Lower lobe of right lung (tissue), 2 donors: ENCODE results near the gene ATP2B3. TPM values are rescaled to one million over a fixed set of nuclear protein-coding genes. Genes with fewer than 3 reads are reported as not detected.
A peak's percentile ranks its signal among the peaks of the same experiment; 100 is the strongest.

Experiments
- ATAC-seq, 2 donors: fragments of 200-7000 bp; cut with Tn5 transposase; one replicate each; pipeline ENCODE4 v1.9.1; 2020 to 2022; ENCODE audit warnings: mild to moderate bottlenecking in 2 of 2, moderate library complexity in 2 of 2
- DNase-seq: peaks from one replicate; pipeline ENCODE4 v3.0.0-alpha.2; 2020
- H3K27ac ChIP-seq: fragments of 200-600 bp; one replicate; pipeline ENCODE4 v1.8.0; 2022
- H3K27me3 ChIP-seq: fragments of 200-600 bp; one replicate; pipeline ENCODE4 v1.8.0; 2022; ENCODE audit warnings: low read depth
- H3K36me3 ChIP-seq: fragments of 200-600 bp; one replicate; pipeline ENCODE4 v1.8.0; 2022; ENCODE audit warnings: mild to moderate bottlenecking
- H3K4me1 ChIP-seq: fragments of 200-600 bp; one replicate; pipeline ENCODE4 v1.8.0; 2022
- H3K4me3 ChIP-seq: fragments of 200-600 bp; one replicate; pipeline ENCODE4 v1.8.0; 2022; ENCODE audit warnings: mild to moderate bottlenecking
- H3K9me3 ChIP-seq: fragments of 200-600 bp; one replicate; pipeline ENCODE4 v1.8.0; 2022
- CTCF ChIP-seq: fragments of 200-600 bp; IDR thresholded peaks from one replicate; pipeline ENCODE4 v1.8.0; 2022; ENCODE audit warnings: antibody characterized with exemption, mild to moderate bottlenecking
- intact Hi-C: fragments of 100-400 bp; cut with DNase I; formaldehyde crosslinking; loops from one replicate; pipeline ENCODE4 v1.11.0; 2022
- total RNA-seq: library from RNA; stranded (reverse); fragmentation: NEBNext Ultra II Directional; extraction: Animal tissue kit (Norgen Biotek cat#: 25700); gene quantifications from one replicate; pipeline ENCODE4 v1.2.1, GENCODE V29; 2021
- donor health status: DM: no; HTN: yes; CAD: no; lungs with severe emphysema.

Gene ATP2B3
- total RNA-seq, 1 donor from 2014 or later, result not detected

- no peak for ATAC-seq
- no peak for TF ChIP-seq CTCF
- no peak overlapping the region for H3K27ac ChIP-seq
- no peak overlapping the region for H3K4me3 ChIP-seq
- H3K9me3 ChIP-seq, result no peaks in the 10 kb centered on the region
- no peak for DNase-seq
- no peaks in the 10 kb centered on the region for H3K36me3 ChIP-seq
- peaks cover 4% of the 10 kb centered on the region for H3K4me1 ChIP-seq
- intact Hi-C loops, result no loop called here
- no peaks in the 10 kb centered on the region for H3K27me3 ChIP-seq
These were observed 27.1 kb upstream of the ATP2B3 start for GRCh38 chrX:153490217-153490930.

- peak overlapping the region; percentile 49 for H3K27ac ChIP-seq
- no peak for TF ChIP-seq CTCF
- ATAC-seq, result no peak
- intact Hi-C loops, result no loop called here
- no peak for DNase-seq
- H3K36me3 ChIP-seq, result no peaks in the 10 kb centered on the region
- H3K9me3 ChIP-seq, result no peaks in the 10 kb centered on the region
- no peaks in the 10 kb centered on the region for H3K27me3 ChIP-seq
- H3K4me1 ChIP-seq, result peaks cover 4% of the 10 kb centered on the region
- H3K4me3 ChIP-seq, result no peak overlapping the region
These were observed 26.0 kb upstream of the ATP2B3 start for GRCh38 chrX:153491351-153491914.

GRCh38 chrX:153491918-153492317 lies 25.5 kb upstream of the ATP2B3 start:
- ATAC-seq (no peak), DNase-seq (no peak)
- H3K9me3 ChIP-seq, result no peaks in the 10 kb centered on the region
- H3K27me3 ChIP-seq, result no peaks in the 10 kb centered on the region
- H3K4me3 ChIP-seq, result no peak overlapping the region
- peaks cover 4% of the 10 kb centered on the region for H3K4me1 ChIP-seq
- intact Hi-C loops, result no loop called here
- H3K27ac ChIP-seq, result peak overlapping the region; percentile 49
- no peak for TF ChIP-seq CTCF
- no peaks in the 10 kb centered on the region for H3K36me3 ChIP-seq

GRCh38 chrX:153492543-153492942 lies 24.9 kb upstream of the ATP2B3 start:
- TF ChIP-seq CTCF, result no peak
- H3K4me1 ChIP-seq, result peaks cover 4% of the 10 kb centered on the region
- no peaks in the 10 kb centered on the region for H3K36me3 ChIP-seq
- ATAC-seq, result no peak
- H3K27ac ChIP-seq, result no peak overlapping the region
- H3K4me3 ChIP-seq, result no peak overlapping the region
- no peak for DNase-seq
- H3K27me3 ChIP-seq, result no peaks in the 10 kb centered on the region
- intact Hi-C loops, result no loop called here
- H3K9me3 ChIP-seq, result no peaks in the 10 kb centered on the region

GRCh38 chrX:153493085-153493484 lies 24.4 kb upstream of the ATP2B3 start:
- ATAC-seq (no peak), DNase-seq (no peak)
- no peaks in the 10 kb centered on the region for H3K9me3 ChIP-seq
- no peaks in the 10 kb centered on the region for H3K27me3 ChIP-seq
- H3K4me3 ChIP-seq, result no peak overlapping the region
- TF ChIP-seq CTCF, result no peak
- no peaks in the 10 kb centered on the region for H3K36me3 ChIP-seq
- intact Hi-C loops, result no loop called here
- H3K27ac ChIP-seq, result no peak overlapping the region
- peaks cover 4% of the 10 kb centered on the region for H3K4me1 ChIP-seq
